GM21737 (cell line): Measurements from ENCODE around the gene LHFPL3.
"Not testable (repeated sequence)": the region's sequence is repeated elsewhere in the genome, so short reads cannot be mapped to it uniquely, and the experiment has no call there.

Experiments used
- ATAC-seq: cut with Tn5 transposase; IDR thresholded peaks from one replicate; pipeline ENCODE4 v1.9.1; 2021; ENCODE audit warnings: mild to moderate bottlenecking, moderate library complexity; ENCODE audit not compliant: unreplicated experiment

The LHFPL3 gene

DNA sequence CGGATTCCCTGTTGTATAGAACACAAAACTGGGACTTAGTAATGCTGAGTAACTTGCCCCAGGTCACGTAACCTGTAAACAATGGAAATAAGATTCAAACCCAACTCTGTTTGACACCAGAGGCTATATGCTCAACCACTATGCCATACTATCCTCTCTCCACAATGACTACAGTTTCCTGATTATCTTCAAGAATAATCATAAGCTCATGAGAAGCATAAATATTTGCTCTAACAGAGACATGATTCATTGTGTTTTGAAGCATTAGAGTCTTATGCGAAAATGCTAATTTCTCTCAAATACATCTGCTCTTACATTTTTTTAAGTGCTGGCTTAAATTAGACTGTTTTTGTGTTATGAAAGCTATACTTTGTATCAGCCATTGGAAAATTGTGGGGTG is 241.3 kb downstream of the LHFPL3 start:
- no peak for ATAC-seq

DNA sequence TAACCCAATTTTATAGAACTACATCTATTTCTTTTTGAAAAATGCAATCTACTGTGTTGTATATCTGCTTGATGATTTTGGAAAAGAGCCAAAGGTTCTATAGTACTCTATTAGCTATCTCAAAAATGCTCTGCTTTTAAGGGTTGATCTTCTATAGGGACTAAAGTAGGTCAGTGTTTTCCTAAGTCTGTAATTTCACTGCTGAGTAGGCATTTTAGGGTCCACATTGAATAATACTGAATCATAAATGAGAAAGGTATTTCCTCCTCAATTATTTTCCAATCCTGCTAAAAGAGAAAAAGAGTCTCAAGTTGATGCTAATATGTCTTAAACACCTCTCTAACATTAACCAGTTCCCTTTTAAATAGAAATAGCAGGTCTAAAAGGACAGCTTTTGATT is 244.2 kb downstream of the LHFPL3 start:
- no peak for ATAC-seq

DNA sequence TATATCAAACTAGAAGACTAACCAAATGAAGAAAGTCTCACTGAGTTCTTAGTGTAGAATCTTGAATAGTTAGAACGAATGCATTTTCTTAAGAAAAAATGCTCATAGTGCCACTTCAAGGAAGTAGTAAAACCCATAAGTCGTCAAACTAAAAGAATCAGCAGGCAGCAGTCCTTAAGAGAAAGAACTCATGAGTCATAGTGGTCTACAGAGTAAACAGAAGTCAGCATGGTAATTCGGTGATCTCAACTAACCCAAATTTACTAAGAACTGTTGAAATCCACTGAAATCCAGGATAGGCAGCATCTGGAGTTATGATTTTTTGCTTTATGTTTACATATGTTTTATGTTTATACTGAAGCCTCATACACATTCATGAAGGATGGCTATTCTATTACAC is 256.2 kb downstream of the LHFPL3 start:
- ATAC-seq = no peak

DNA sequence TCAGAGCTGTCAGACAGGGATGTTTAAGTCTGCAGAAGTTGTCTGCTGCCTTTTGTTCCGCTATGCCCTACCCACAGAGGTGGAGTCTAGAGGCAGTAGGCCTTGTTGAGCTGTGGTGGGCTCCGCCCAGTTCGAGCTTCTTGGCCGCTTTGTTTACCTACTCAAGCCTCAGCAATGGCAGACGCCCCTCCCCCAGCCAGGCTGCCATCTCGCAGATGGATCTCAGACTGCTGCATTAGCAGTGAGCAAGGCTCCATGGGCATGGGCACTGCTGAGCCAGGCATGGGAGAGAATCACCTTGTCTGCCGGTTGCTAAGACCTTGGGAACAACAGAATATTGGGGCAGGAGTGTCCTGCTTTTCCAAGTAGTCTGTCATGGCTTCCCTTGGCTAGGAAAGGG is 267.2 kb downstream of the LHFPL3 start:
- not testable (repeated sequence) for ATAC-seq

DNA sequence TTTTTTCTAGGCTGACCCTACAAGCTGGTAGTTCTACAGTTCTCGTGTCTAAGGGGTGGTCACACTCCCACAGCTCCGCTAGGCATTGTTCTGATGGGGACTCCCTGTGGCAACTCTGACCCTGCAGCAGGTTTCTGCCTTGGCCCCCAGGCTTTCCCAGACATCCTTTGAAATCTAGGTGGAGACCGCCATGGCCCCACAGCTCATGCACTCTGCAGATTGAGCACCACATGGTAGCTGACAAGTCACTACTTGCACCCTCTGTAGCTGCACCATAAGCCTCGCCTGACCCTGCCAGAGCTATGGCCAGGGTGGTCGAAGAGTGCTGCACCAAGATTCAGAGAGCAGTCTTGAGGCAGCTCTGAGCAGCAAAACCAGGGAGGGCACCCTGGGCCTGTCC is 275.6 kb downstream of the LHFPL3 start:
- ATAC-seq = no peak

DNA sequence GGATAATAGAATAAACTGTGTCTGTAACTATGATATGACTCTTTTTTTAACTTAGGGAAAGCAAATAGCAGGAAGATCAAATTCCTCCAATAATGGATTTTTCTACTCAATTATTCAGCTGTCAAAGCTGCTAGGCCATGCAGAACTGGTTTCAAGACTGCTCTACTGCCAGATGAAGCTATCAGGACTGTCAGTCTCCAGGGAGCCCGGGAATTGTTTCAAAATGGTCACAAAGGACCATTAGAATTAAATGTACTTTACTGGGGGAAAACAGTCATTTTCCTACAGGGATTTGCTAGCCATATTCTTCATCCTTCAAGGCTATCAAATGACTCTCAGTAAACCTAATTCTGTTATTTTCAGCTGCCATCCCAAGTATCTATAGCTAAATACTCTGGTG is 276.3 kb downstream of the LHFPL3 start:
- ATAC-seq = no peak

DNA sequence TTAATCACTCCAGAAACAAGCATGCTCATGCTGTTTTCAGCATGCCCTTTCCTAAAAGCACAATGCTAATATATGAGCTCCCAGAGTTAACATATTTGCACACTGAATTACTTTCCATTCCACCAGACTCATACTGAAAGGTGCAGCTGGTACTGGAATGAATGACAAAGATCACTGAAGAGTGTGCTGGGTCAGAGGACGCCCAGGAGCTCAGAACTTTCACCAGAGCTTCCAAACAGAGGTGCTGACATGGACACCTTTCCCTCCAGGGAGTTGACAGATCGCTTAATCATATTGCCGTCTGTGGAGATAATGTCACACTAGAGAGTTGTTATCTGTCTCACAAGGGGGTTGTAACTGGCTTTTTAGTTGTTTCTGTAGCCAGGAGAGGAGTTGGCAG is 292.9 kb downstream of the LHFPL3 start:
- ATAC-seq = no peak

DNA sequence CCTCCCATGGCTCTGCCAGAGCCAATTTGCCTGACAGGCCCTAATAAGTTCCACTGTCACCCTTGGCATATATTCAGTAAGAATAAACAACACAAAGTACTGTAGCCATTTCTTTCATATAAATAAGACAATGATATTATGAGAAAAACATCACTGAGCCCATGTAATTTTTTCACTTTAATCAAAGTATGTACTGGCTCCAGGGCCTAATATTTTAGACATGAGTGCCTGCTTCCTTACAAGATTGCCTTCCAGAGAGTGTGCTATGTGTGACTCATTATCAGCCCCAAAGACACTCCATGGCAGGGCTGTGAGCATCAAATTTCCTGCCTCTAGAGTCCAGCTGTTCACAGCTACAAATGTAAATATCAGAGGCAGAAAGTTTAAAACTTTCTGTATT is 297.6 kb downstream of the LHFPL3 start:
- ATAC-seq = no peak

DNA sequence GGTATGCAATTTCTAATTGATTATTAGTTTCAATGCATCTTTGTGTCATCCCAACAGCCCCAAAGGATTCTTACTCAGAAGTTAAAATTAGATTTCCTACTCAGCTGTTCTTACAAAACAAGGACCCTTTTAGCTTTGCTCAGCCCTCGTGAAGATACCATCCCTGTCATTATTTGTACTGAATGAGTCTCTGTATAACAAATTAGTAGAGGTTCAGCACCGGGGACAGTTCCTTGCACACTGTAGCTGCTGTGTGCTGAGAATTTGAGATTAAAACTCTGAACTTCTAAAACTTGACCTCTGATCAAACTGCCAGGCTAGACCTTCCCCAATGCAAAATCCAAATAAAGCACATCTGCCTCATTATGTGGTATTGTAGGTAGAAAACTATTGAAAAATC is 299.1 kb downstream of the LHFPL3 start:
- ATAC-seq = no peak

DNA sequence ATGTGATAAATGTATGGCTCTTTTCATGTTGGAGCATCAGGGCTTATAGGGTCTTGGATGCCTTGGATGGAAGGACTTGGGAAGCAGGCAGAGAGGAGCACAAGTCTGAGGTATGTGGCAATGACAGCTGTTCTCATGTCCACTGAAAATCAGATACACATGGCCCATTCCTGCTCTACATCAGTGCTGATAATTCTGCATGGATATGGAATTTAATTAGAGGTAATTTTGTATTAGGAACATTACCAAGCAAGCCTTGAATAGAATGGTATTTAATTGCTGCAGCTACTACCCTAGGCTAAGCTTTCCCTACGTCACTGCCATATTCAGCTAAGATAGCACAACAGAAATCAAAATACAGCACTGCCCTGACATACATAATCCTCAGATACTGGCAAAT is 299.6 kb downstream of the LHFPL3 start:
- ATAC-seq = no peak

DNA sequence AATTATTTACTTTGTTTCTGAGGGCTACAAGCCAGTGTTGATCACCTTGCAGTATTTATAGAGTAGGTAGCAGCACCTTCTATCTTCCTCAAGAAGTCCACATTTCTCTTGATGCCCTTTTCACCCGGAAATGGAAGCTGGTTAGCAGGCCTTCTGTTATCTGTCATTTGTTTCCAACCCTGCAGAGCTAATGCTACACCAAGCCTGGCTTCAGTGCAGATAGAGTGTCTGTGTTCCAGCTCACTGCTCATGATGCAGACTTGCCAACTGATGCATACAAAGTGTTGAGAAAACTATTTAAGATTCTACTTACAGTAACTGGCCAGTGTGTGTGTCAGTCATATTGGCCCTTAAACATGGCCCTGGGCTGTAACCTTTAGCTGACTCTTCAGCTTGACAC is 301.0 kb downstream of the LHFPL3 start:
- ATAC-seq = no peak

DNA sequence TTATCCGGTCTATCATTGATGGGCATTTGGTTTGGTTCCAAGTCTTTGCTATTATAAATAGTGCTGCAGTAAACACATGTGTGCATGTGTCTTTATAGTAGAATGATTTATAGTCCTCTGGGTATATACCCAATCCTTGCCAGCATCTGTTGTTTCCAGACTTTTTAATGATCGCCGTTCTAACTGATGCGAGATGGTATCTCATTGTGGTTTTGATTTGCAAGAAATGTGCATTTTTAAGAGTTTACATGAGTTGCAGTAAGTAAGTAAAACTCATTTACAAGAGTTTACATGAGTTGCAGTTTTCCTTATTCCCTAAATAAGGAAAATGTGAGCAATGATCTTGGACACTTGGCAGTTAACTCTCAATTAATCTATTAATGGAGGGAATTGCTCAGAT is 312.1 kb downstream of the LHFPL3 start:
- ATAC-seq = no peak

DNA sequence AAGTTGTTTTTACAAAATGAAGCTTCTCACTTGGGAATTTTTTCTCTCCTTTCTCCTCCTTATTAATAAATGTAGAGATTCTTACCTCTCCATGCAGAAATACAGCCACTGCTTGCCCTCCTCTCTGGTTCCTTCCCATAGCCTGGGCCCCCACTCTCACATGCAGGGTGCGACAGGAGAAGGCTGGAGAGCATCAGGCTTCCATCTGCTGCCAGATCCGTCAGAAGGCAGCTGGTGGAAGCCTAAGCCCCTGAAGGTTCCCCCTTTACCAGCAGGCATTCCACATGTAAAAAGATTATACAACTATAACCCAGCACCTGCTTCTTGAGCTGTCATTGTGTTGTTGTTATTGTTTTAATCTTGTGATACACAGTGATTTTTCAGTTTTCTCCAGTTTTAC is 314.2 kb downstream of the LHFPL3 start:
- ATAC-seq = no peak

DNA sequence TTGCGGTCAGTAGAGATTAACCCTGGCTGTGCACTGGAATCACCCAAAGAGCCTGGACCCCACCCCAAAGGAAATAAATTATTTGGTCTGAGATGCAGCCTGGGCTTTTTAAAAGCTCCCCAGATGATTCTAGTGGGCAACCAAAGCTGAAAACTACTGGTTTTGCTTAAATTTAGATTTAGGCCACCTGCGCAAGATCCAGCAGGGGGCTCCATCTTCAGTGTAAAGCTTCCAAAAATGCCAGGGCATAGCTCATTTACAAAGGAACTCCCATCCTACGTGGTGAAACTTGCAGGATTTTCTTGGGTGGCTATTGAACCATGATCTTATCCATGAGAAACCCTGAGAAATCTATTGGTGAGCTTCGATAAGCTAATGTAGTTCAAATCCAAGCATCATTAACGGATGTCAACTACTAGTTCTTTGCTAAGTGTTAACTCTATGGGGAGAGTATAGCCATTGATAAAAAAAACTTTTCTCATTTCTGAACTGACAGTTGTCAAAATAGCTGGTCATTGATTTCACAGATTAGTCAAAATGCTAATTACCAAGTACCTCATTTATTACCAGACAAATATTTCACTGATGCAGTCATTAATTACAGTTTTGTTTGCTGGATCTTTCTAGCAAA is 315.3 kb downstream of the LHFPL3 start:
- no peak for ATAC-seq

DNA sequence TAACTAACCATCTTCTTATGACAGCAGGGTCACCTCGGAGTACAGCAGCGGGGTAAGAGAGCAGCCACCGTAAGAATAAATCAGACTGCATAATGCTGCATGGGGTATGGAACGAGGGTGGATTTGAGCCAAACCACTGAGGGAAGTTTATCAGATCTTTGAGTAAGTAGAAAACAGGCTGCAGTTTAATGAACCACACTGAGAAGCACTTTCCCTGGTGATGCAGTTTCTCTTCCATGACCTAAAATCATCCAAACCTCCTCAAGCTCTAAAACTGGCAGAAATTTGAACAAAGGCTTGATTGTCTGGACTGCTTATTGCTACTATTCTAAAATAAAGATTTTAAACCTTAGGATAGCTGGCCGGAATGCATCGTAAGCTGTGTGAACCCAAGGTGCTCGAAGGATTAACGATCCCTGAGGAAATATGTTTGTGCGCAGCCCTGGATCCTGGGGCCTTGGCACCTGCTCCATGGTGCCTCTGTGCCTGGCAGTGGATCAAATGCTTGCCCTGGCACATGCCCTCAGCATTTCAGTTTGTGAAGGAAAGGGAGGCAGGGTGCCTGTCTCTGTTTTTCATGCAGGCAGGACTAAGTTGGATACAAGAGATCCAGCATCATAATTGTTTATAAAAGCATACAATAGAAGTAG is 322.7 kb downstream of the LHFPL3 start:
- no peak for ATAC-seq

DNA sequence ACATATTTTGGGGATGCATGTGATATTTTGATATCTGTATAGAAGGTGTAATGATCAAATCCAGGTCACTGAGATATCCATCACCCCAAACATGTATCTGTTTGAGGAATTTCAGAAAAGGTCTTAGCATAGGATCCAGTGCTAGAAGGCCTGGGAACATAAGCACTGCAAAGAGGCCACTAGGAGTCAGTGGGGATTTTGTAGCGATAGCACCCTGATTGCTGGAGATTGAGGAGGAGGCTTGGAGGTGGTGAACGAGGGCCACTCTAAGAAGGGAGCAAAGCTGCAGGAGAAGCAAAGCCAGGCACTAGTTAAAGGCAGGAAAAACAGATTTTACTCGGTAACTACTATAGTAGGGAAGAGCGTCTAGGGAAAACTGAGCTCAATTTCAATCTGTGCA is 324.0 kb downstream of the LHFPL3 start:
- no peak for ATAC-seq

DNA sequence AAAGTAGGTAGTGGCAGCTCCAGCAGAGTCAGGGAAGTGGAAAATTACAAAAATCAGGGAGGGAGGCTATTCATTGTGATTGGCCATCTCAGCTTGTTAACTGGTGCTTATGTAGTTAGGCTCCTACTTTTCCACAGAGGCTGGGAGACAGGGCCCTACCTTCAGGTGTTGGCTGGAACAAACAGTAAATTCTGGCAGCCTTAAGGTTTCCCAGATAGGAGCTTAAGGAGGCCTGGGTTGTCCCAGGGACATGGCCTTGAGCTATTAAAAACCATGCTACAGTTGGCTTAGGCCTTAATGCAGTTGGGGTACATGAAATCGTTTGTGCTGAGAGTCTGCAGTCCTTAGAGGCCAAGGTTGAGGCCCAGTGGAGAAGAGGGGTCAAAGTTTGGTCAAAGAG is 324.5 kb downstream of the LHFPL3 start:
- ATAC-seq = no peak

DNA sequence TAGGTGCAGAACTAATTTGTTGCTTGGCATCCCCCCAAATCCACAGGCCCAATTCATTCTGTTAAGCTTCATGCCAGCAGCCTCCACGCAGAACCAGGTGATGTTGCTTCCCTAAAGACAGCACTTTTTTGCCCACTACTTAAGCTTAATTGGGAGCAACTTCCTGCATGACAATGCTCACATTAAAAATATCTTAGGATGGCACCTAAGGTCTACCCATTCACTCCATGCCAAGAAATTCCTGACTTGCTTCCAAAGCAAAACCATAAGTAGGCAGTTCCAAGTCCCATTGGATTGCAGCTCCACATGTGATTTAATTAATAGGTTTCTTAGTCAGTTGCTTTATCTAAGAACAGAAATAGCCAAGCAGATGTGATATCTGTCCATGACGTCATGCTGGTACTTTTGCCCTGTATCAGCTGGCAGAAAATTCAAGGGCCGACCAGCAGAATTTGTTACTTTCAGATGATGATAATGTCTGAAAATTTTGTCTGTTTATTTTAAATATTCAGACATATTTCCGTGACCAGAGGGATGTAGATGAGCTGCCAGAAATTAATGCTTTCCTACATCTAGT is 325.5 kb downstream of the LHFPL3 start:
- ATAC-seq = no peak

DNA sequence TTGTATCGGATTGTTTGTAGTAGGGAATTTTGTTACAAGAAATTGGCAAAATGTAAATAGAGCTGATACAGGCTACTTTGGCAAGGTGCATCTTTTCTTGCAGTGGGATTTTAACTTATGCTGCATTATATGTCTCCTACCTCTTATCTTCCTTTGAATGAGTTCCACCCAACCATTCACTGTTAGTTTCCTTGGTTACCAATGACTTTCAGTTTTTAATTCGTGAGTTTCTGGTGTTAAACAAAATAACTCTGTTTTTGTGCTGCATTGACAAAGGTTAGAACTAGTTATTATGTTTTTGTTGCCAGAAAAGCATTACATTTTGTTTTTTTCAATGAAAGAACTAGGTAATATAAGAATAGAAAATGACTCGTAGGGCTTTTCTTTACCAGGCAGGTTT is 327.2 kb downstream of the LHFPL3 start:
- ATAC-seq = no peak

DNA sequence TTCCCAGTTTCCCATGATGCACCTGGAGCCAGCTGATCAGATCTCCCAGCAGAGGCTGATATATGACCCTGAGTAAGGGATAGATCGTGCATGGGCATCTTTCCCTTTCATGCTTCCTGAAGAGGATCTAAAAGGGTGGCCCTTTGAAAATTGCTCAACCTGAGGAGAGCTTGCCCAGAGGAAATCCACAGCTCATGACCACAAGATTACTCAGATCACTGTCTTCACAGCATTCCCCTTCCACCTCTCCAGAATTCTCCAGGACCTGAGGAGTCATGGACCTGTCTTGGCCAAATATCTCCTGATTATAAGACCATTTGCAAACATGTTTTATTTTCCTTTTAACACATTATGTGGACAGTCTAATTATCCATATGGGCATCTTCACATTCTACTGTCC is 328.1 kb downstream of the LHFPL3 start:
- no peak for ATAC-seq

DNA sequence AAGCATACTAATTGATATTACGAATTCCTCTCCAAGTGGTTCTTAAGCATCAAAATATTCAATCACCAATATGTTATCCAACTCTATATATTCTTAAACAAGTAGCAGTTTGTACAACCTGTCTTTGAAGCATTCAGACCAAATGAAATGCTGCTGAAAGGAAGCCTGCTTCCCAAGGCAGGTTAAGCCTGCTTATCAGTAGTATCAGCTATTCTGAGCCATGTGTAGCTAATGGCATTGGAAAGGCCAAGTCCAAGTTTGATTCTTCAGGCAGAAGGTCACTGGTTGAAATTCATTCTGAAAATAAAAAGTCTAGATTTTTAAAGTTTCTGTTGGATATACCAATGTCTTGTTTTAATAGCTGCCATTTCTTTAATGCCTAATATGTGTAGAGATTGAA is 328.7 kb downstream of the LHFPL3 start:
- ATAC-seq = no peak

DNA sequence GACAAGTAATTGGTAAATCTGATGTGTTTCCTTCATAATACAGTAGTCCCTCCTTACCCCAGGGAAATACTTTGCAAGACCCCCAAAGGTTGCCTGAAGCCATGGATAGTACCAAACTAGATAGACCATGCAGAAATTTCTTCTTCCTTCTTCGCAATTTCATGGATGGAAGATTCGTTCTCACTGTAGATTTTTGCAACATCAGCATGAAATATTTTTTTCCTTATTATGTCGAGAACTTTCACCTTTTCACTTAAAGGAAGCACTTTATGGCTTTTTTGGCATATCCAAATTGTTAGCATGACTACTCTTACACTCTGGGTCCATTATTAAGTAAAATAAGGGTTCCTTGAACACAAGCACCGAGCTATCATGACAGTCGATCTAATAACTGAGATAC is 333.2 kb downstream of the LHFPL3 start:
- no peak for ATAC-seq

DNA sequence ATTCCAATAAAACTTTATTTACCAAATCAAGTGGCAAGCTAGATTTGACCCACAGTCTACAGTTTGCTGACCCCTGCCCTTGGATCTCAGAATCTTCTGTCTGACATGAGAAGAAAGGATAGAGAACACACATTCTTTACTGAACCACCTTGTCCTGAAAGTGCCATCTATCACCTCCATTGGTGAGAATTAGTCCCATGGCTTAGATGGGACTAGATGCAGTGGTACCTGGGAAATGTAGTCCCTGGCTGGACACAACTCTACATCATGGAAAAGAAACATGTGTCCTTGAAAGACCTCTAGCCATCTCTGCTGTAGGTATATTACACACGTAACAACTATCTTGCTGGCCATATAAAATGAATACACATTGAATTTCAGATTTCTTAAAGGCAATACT is 336.2 kb downstream of the LHFPL3 start:
- no peak for ATAC-seq
